Prostate gland (tissue), 2 donors: ENCODE data around the gene RRP1B.

Experiments
- CTCF ChIP-seq, 4 experiments: fragments of 200-600 bp in 2 of 4; fragments of 450-650 bp in 2 of 4; sonication (generic) in 2 of 4; IDR thresholded peaks; 1 replicate in 3 of 4; 2 replicates in 1 of 4; pipeline ENCODE4 v1.5.1; 2016 to 2019; ENCODE audit warnings: antibody characterized with exemption in 4 of 4, mild to moderate bottlenecking in 2 of 4, moderate library complexity in 2 of 4
- POLR2A ChIP-seq: fragments of 450-650 bp; IDR thresholded peaks from one replicate; pipeline ENCODE4 v1.6.1; 2016; ENCODE audit warnings: antibody characterized with exemption, mild to moderate bottlenecking

GRCh38 chr21:43697758-43698643 lies 38.6 kb downstream of the RRP1B start:
- TF ChIP-seq CTCF (IDR thresholded peaks at IDR 0.05) (no peak), POLR2A (no peak)
